CD4-positive, alpha-beta T cell treated with Interferon gamma for 1 hour (primary cell): ENCODE data around the gene PRSS57.
A peak's percentile ranks its signal among the peaks of the same experiment; 100 is the strongest.
"Not testable (repeated sequence)": the region's sequence is repeated elsewhere in the genome, so short reads cannot be mapped to it uniquely, and the experiment has no call there.

Source experiments
- DNase-seq: peaks from one replicate; pipeline ENCODE4 v3.0.0-alpha.2; 2020

The PRSS57 gene

GRCh38 chr19:688992-689391 lies 6.3 kb downstream of the PRSS57 start:
- DNase-seq: no peak

- DNase-seq: no peak
Measured at GRCh38 chr19:688214-688613, 7.0 kb downstream of the PRSS57 start.

GRCh38 chr19:687569-688166 lies 7.6 kb downstream of the PRSS57 start:
- DNase-seq: no peak

GRCh38 chr19:686589-687297 lies 8.5 kb downstream of the PRSS57 start:
- no peak for DNase-seq

GRCh38 chr19:685454-685931 lies 9.8 kb downstream of the PRSS57 start:
- DNase-seq: no peak

GRCh38 chr19:682678-683320 lies 12.5 kb downstream of the PRSS57 start:
- DNase-seq: no peak

GRCh38 chr19:681029-682019 lies 13.9 kb downstream of the PRSS57 start:
- peak; percentile 93 for DNase-seq

- peak; percentile 100 for DNase-seq
Measured at GRCh38 chr19:680287-681028, 14.8 kb downstream of the PRSS57 start.

GRCh38 chr19:679418-680286 lies 15.6 kb downstream of the PRSS57 start:
- DNase-seq: peak; percentile 56

- DNase-seq: no peak
Measured at GRCh38 chr19:678791-679388, 16.4 kb downstream of the PRSS57 start.

- no peak for DNase-seq
Measured at GRCh38 chr19:677601-678436, 17.4 kb downstream of the PRSS57 start.

GRCh38 chr19:677201-677600 lies 18.1 kb downstream of the PRSS57 start:
- DNase-seq: no peak

- no peak for DNase-seq
Measured at GRCh38 chr19:676339-677105, 18.7 kb downstream of the PRSS57 start, which contains the start of gene FSTL3. Gene FSTL3 (plus strand): TSS chr19:676392. CDS start chr19:676424, 32 bp downstream.

- no peak for DNase-seq
Measured at GRCh38 chr19:676007-676338, 19.3 kb downstream of the PRSS57 start.

GRCh38 chr19:674282-675151 lies 20.7 kb downstream of the PRSS57 start:
- DNase-seq: no peak

GRCh38 chr19:670609-671075 lies 24.6 kb downstream of the PRSS57 start:
- no peak for DNase-seq

GRCh38 chr19:668675-669434 lies 26.4 kb downstream of the PRSS57 start:
- DNase-seq: not testable (repeated sequence)
